B cell (primary cell): ENCODE measurements around the gene PLVAP.

ENCODE experiments used
- EZH2 ChIP-seq: IDR thresholded peaks from 2 replicates; pipeline ENCODE4 v1.6.1; 2012; ENCODE audit warnings: borderline replicate concordance, low read depth, mild to moderate bottlenecking, moderate library complexity, low read length; ENCODE audit not compliant: insufficient read depth, poor library complexity, severe bottlenecking
- TF ChIP-seq, protein P1 (sequence below): fragments of 200-600 bp; IDR thresholded peaks from one replicate; pipeline ENCODE4 v1.8.0; 2022; ENCODE audit warnings: antibody characterized with exemption, mild to moderate bottlenecking

DNA sequence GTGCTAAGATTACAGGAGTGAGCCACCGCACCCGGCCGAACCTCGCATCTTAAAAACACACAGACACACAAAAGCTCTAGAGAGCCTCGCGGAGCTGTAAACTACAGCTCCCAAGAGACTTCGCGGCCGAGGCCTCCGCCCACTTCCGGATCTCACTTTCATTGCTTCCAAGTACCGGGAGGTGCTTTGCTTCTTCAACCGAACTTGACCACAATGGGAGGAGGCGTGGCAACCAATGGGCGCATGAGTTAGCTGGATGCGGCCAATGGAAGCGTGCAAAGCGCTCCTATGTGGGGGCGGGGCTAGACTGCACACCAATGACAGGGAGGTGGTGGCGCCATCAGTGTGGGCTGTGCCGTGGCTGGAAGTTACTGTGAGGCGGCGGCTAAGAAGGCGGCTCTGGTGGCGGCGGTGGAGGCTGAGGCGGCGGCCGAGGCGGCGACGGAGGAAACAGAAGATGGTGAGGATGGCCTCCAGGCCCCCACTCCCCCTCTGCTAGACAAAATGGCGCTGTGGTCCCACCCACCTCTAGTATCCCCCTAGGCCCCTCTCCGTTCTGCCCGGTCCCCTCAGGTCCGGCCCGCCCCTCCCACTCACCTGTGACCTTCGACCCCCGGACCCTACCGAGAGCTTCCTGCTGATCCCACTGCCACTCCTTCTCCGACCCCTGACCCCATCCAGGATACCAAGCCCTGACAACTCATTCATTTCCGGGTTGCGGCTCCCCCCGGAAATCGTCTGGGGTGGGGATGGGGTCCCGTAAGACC lies 67.8 kb downstream of the PLVAP start, which contains the start of gene DDA1:
- TF ChIP-seq, protein P1, sequence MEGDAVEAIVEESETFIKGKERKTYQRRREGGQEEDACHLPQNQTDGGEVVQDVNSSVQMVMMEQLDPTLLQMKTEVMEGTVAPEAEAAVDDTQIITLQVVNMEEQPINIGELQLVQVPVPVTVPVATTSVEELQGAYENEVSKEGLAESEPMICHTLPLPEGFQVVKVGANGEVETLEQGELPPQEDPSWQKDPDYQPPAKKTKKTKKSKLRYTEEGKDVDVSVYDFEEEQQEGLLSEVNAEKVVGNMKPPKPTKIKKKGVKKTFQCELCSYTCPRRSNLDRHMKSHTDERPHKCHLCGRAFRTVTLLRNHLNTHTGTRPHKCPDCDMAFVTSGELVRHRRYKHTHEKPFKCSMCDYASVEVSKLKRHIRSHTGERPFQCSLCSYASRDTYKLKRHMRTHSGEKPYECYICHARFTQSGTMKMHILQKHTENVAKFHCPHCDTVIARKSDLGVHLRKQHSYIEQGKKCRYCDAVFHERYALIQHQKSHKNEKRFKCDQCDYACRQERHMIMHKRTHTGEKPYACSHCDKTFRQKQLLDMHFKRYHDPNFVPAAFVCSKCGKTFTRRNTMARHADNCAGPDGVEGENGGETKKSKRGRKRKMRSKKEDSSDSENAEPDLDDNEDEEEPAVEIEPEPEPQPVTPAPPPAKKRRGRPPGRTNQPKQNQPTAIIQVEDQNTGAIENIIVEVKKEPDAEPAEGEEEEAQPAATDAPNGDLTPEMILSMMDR = no peak
- TF ChIP-seq EZH2 = no peak
